Caco-2 (cell line): ENCODE data around the gene CRYGB. TPM values are rescaled to one million over a fixed set of nuclear protein-coding genes. Genes with fewer than 3 reads are reported as not detected.
A peak's percentile ranks its signal among the peaks of the same experiment; 100 is the strongest.

Experiments used
- BruUV-seq: library from RNA; stranded (reverse); fragments of 400-500 nt; replicated peaks from 2 replicates; lab custom pipeline; 2021; lab: Mats Ljungman, UMichigan
- CTCF ChIA-PET: fragments of 300-600 bp; sonication (Branson Sonifier 250); formaldehyde crosslinking; loops from one replicate; lab custom pipeline; 2022; ENCODE audit warnings: antibody characterized with exemption; lab: Charles Lee
- POLR2A ChIA-PET: fragments of 300-600 bp; sonication (Branson Sonifier 250); formaldehyde crosslinking; loops from one replicate; lab custom pipeline; 2022; ENCODE audit warnings: antibody characterized with exemption; lab: Charles Lee
- DNase-seq, 2 experiments: peaks; one replicate each; pipeline versions ENCODE4 v3.0.0 to v3.0.0-alpha.2; 2020 to 2022
- H3K27me3 ChIP-seq: replicated peaks from 2 replicates; pipeline ENCODE4 v1.6.0; 2011; ENCODE audit warnings: low read length; ENCODE audit not compliant: control insufficient read depth, insufficient read depth
- H3K36me3 ChIP-seq: 2 replicates; pipeline ENCODE4 v1.5.1; 2011; ENCODE audit warnings: low read length; ENCODE audit not compliant: control insufficient read depth, insufficient read depth
- H3K4me1 ChIP-seq: fragments of 250-450 bp; sonication (Bioruptor Pico); 2 replicates; pipeline ENCODE4 v1.5.1; 2020; ENCODE audit warnings: mild to moderate bottlenecking
- H3K4me3 ChIP-seq: 2 replicates; pipeline ENCODE4 v1.5.1; 2011; ENCODE audit warnings: low read depth, mild to moderate bottlenecking, control low read depth, low read length
- H3K9me3 ChIP-seq: fragments of 250-450 bp; sonication (Bioruptor Pico); 2 replicates; pipeline ENCODE4 v1.5.1; 2020; ENCODE audit warnings: mild to moderate bottlenecking, moderate library complexity
- H3K27ac Mint-ChIP-seq: one replicate; pipeline ENCODE4 v1.8.0; 2022; ENCODE audit warnings: mixed read lengths; ENCODE audit not compliant: unreplicated experiment
- H3K27me3 Mint-ChIP-seq: one replicate; pipeline ENCODE4 v1.8.0; 2022; ENCODE audit warnings: mixed read lengths; ENCODE audit not compliant: insufficient read depth, unreplicated experiment
- H3K36me3 Mint-ChIP-seq: one replicate; pipeline ENCODE4 v1.8.0; 2022; ENCODE audit warnings: mild to moderate bottlenecking, mixed read lengths; ENCODE audit not compliant: insufficient read depth, unreplicated experiment
- H3K4me1 Mint-ChIP-seq: one replicate; pipeline ENCODE4 v1.8.0; 2022; ENCODE audit warnings: low read depth, mixed read lengths; ENCODE audit not compliant: unreplicated experiment
- H3K4me3 Mint-ChIP-seq: one replicate; pipeline ENCODE4 v1.8.0; 2022; ENCODE audit warnings: mild to moderate bottlenecking, moderate library complexity, mixed read lengths; ENCODE audit not compliant: unreplicated experiment
- H3K9me3 Mint-ChIP-seq: one replicate; pipeline ENCODE4 v1.8.0; 2022; ENCODE audit warnings: mixed read lengths; ENCODE audit not compliant: unreplicated experiment
- CTCF ChIP-seq, 2 experiments: fragments of 200-600 bp in 1 of 2; IDR thresholded peaks; 1 replicate in 1 of 2; 2 replicates in 1 of 2; pipeline versions ENCODE4 v1.5.1 to v1.8.0; 2011 to 2022; ENCODE audit warnings: antibody characterized with exemption in 1 of 2, control low read depth in 1 of 2, inconsistent platforms in 1 of 2, low read depth in 1 of 2, low read length in 1 of 2, mild to moderate bottlenecking in 1 of 2, moderate library complexity in 1 of 2; ENCODE audit not compliant: insufficient read depth in 1 of 2, severe bottlenecking in 1 of 2, unreplicated experiment in 1 of 2
- intact Hi-C: fragments of 100-400 bp; cut with micrococcal nuclease; formaldehyde crosslinking; loops from one replicate; pipeline ENCODE4 v1.10.0; 2022; ENCODE audit not compliant: unreplicated experiment
- total RNA-seq: library from RNA; stranded (reverse); gene quantifications from 2 replicates; pipeline ENCODE4 v1.2.3, GENCODE V29; 2022

The CRYGB gene
- total RNA-seq, 1 experiment from 2014 or later, result not detected

GRCh38 chr2:208148803-208149202 is 2.8 kb upstream of the CRYGB start:
- peaks cover 7% of the 10 kb centered on the region for H3K4me1 Mint-ChIP-seq
- peaks cover 10% of the 10 kb centered on the region for H3K9me3 Mint-ChIP-seq
- no peaks in the 10 kb centered on the region for H3K36me3 Mint-ChIP-seq
- BruUV-seq, result no TSS peak
- Histone ChIP-seq H3K27me3 (no peaks in the 10 kb centered on the region), H3K4me1 (no peaks in the 10 kb centered on the region), H3K36me3 (no peaks in the 10 kb centered on the region), H3K4me3 (no peak overlapping the region), H3K9me3 (no peaks in the 10 kb centered on the region)
- intact Hi-C loops, result no loop called here
- peak; percentile 41 to 68 for TF ChIP-seq CTCF (IDR thresholded peaks at IDR 0.05; ENCODE audit: insufficient read depth in 1 of 2, low read depth in 1 of 2, low read length in 1 of 2, severe bottlenecking in 1 of 2, unreplicated experiment in 1 of 2)
- H3K4me3 Mint-ChIP-seq, result no peak overlapping the region
- POLR2A ChIA-PET, result no interaction called here
- no peak for DNase-seq
- H3K27ac Mint-ChIP-seq, result no peak overlapping the region
- CTCF ChIA-PET, result interaction anchor here (1.2 kb wide), 1 partner anchor 47 kb away, joined by 4 read pairs; no protein-coding TSS in a partner anchor
- no peaks in the 10 kb centered on the region for H3K27me3 Mint-ChIP-seq

DNA sequence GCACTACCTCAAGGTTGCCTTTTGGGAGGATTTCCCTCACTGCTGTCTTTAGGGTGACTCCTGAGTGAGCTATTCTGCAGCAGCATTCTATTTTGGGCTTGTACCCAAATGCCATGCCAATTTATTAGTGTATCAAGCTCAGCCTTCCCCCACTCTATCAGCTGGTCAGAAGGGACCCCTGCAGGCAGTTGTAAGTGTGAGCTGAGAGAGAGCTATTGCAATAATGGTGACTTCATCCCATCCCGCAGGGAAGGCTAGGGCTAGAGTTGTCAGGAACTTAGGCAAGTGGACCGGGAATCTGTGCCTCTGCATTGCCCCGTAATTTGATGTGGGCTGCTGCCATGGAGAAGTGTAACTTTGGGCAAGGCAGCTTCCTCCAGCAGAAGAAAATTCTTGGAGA is 1.8 kb upstream of the CRYGB start:
- Histone ChIP-seq H3K4me1 (peaks cover 5% of the 10 kb centered on the region), H3K4me3 (no peak overlapping the region), H3K9me3 (no peaks in the 10 kb centered on the region), H3K36me3 (no peaks in the 10 kb centered on the region), H3K27me3 (no peaks in the 10 kb centered on the region)
- no peak overlapping the region for H3K4me3 Mint-ChIP-seq
- intact Hi-C loops, result loop anchor here (1.0 kb wide), 1 partner anchor 45 kb away; no protein-coding TSS in a partner anchor
- no TSS peak for BruUV-seq
- H3K36me3 Mint-ChIP-seq, result no peaks in the 10 kb centered on the region
- ChIA-PET CTCF (interaction anchor here (0.6 to 1.3 kb wide), 4 partner anchors 25 to 378 kb away, joined by 3 to 24 read pairs (median 4); partner anchors contain the start of genes FZD5 and IDH1), POLR2A (no interaction called here)
- peak in 1 of 2 experiments; percentile 0 for TF ChIP-seq CTCF (IDR thresholded peaks at IDR 0.05; ENCODE audit: insufficient read depth in 1 of 2, low read depth in 1 of 2, low read length in 1 of 2, severe bottlenecking in 1 of 2, unreplicated experiment in 1 of 2)
- H3K4me1 Mint-ChIP-seq, result peaks cover 14% of the 10 kb centered on the region
- no peaks in the 10 kb centered on the region for H3K27me3 Mint-ChIP-seq
- H3K9me3 Mint-ChIP-seq, result peaks cover 10% of the 10 kb centered on the region
- DNase-seq, result no peak
- H3K27ac Mint-ChIP-seq, result no peak overlapping the region

DNA sequence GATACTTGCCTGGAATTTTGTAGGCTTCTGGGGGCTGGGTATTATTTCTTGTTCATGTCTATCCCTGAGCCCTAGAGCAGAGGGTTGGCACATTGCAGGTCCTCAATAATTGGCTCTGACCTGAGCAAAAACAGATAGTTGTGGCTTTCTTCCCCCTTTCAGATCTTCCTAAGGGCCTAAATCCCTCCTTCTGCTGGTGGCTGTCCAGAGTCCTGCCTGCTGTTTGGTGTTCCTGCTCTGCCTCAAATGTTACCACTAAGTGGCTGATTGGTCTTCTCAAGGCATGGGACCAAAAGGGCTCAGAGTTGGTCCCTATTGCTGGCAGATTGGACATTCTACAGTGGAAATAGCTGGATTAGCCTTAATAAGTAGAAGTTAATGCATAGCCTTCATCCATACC is 1.1 kb upstream of the CRYGB start:
- CTCF ChIA-PET, result interaction anchor here (0.7 to 1.3 kb wide), 3 partner anchors 16 to 377 kb away, joined by 3 to 24 read pairs (median 4); partner anchors contain the start of genes CRYGA and FZD5

More for the DNA sequence above, 1.1 kb upstream of the CRYGB start:
- POLR2A ChIA-PET, result no interaction called here
- intact Hi-C loops, result loop anchor here (1.0 kb wide), 1 partner anchor 45 kb away; no protein-coding TSS in a partner anchor
- H3K36me3 ChIP-seq, result no peaks in the 10 kb centered on the region
- H3K27me3 Mint-ChIP-seq, result no peaks in the 10 kb centered on the region
- no peak for TF ChIP-seq CTCF (IDR thresholded peaks at IDR 0.05; ENCODE audit: insufficient read depth in 1 of 2, low read depth in 1 of 2, low read length in 1 of 2, severe bottlenecking in 1 of 2, unreplicated experiment in 1 of 2)
- no peaks in the 10 kb centered on the region for H3K9me3 ChIP-seq
- BruUV-seq, result no TSS peak
- H3K27me3 ChIP-seq, result no peaks in the 10 kb centered on the region
- H3K27ac Mint-ChIP-seq, result no peak overlapping the region
- H3K4me1 ChIP-seq, result peaks cover 6% of the 10 kb centered on the region
- peaks cover 15% of the 10 kb centered on the region for H3K4me1 Mint-ChIP-seq
- H3K4me3 ChIP-seq, result no peak overlapping the region
- H3K9me3 Mint-ChIP-seq, result peaks cover 10% of the 10 kb centered on the region
- DNase-seq, result no peak
- H3K4me3 Mint-ChIP-seq, result no peak overlapping the region
- H3K36me3 Mint-ChIP-seq, result no peaks in the 10 kb centered on the region
